ENCODE measurements around the gene TSPAN18. TPM values are rescaled to one million over a fixed set of nuclear protein-coding genes. Genes with fewer than 3 reads are reported as not detected.

TSPAN18 gene
- total RNA-seq, 1 experiment from 2014 or later = 21.3 TPM

DNA sequence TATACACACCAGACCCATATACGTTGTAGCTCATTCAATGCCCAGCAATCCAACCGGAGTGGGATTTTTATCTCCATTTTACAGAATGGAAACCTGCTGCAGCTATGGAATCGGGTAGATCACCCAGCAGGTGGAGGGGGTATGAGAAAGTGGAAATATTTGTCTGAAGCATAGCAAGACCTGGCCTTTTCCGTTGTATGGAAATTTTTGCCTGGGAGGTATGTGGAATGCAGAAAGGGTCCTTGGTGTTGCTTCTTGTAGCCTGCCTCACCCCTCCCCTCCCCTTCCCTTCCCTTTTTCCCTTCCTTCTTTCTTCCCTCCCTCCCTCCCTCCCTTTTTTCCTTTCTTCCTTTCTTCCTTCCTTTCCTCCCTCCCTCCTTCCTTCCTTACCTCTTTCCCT lies 15.2 kb downstream of the TSPAN18 start:
- CTCF ChIA-PET = interaction anchor here (0.7 kb wide), 1 partner anchor 12 kb away, joined by 3 read pairs; no protein-coding TSS in a partner anchor
- no peak overlapping the region for H3K4me3 ChIP-seq (ENCODE audit: low read depth in 2 of 2, low read length in 2 of 2)
- H3K9me3 ChIP-seq (ENCODE audit: control insufficient read depth, insufficient read depth, low read depth, low read length) = no peaks in the 10 kb centered on the region
- intact Hi-C loops (cut with micrococcal nuclease; ENCODE audit: unreplicated experiment) = no loop called here
- BruUV-seq (replicated peaks) = no TSS peak
- TF ChIP-seq TCF7L2 (IDR thresholded peaks at IDR 0.05; ENCODE audit: low read depth, low read length) (no peak), SIN3A (IDR thresholded peaks at IDR 0.05; ENCODE audit: borderline replicate concordance, insufficient read depth, low read depth, low read length) (no peak), POLR2AphosphoS5 (IDR thresholded peaks at IDR 0.05; ENCODE audit: low read depth, low read length) (no peak)
- TF ChIP-seq, protein P1, sequence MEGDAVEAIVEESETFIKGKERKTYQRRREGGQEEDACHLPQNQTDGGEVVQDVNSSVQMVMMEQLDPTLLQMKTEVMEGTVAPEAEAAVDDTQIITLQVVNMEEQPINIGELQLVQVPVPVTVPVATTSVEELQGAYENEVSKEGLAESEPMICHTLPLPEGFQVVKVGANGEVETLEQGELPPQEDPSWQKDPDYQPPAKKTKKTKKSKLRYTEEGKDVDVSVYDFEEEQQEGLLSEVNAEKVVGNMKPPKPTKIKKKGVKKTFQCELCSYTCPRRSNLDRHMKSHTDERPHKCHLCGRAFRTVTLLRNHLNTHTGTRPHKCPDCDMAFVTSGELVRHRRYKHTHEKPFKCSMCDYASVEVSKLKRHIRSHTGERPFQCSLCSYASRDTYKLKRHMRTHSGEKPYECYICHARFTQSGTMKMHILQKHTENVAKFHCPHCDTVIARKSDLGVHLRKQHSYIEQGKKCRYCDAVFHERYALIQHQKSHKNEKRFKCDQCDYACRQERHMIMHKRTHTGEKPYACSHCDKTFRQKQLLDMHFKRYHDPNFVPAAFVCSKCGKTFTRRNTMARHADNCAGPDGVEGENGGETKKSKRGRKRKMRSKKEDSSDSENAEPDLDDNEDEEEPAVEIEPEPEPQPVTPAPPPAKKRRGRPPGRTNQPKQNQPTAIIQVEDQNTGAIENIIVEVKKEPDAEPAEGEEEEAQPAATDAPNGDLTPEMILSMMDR (IDR thresholded peaks at IDR 0.05) = no peak
- TF ChIP-seq, protein P2, sequence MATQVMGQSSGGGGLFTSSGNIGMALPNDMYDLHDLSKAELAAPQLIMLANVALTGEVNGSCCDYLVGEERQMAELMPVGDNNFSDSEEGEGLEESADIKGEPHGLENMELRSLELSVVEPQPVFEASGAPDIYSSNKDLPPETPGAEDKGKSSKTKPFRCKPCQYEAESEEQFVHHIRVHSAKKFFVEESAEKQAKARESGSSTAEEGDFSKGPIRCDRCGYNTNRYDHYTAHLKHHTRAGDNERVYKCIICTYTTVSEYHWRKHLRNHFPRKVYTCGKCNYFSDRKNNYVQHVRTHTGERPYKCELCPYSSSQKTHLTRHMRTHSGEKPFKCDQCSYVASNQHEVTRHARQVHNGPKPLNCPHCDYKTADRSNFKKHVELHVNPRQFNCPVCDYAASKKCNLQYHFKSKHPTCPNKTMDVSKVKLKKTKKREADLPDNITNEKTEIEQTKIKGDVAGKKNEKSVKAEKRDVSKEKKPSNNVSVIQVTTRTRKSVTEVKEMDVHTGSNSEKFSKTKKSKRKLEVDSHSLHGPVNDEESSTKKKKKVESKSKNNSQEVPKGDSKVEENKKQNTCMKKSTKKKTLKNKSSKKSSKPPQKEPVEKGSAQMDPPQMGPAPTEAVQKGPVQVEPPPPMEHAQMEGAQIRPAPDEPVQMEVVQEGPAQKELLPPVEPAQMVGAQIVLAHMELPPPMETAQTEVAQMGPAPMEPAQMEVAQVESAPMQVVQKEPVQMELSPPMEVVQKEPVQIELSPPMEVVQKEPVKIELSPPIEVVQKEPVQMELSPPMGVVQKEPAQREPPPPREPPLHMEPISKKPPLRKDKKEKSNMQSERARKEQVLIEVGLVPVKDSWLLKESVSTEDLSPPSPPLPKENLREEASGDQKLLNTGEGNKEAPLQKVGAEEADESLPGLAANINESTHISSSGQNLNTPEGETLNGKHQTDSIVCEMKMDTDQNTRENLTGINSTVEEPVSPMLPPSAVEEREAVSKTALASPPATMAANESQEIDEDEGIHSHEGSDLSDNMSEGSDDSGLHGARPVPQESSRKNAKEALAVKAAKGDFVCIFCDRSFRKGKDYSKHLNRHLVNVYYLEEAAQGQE (IDR thresholded peaks at IDR 0.05; ENCODE audit: insufficient read depth in 1 of 2, low read depth in 2 of 2, low read length in 1 of 2) = no peak
- no peak overlapping the region for H3K27ac ChIP-seq (ENCODE audit: low read length)
- H3K27me3 ChIP-seq (ENCODE audit: control insufficient read depth, insufficient read depth, low read length) = peaks cover 2% of the 10 kb centered on the region; the same call in 1 of the 2 replicates
- in situ Hi-C loops (cut with HindIII; ENCODE audit: low pct_unique_long_range_greater_than_20kb, low sequenced_read_pairs) = no loop called here
- H3K36me3 ChIP-seq (ENCODE audit: control insufficient read depth, insufficient read depth, low read length) = no peaks in the 10 kb centered on the region
- DNase-seq (ENCODE audit: low read depth, low spot score) (no peak), ATAC-seq (no peak)
- POLR2A ChIA-PET = interaction anchor here (0.6 kb wide), 1 partner anchor 1376 kb away, joined by 3 read pairs; no protein-coding TSS in a partner anchor
- H3K4me1 ChIP-seq (ENCODE audit: control insufficient read depth, insufficient read depth, low read length) = no peaks in the 10 kb centered on the region

DNA sequence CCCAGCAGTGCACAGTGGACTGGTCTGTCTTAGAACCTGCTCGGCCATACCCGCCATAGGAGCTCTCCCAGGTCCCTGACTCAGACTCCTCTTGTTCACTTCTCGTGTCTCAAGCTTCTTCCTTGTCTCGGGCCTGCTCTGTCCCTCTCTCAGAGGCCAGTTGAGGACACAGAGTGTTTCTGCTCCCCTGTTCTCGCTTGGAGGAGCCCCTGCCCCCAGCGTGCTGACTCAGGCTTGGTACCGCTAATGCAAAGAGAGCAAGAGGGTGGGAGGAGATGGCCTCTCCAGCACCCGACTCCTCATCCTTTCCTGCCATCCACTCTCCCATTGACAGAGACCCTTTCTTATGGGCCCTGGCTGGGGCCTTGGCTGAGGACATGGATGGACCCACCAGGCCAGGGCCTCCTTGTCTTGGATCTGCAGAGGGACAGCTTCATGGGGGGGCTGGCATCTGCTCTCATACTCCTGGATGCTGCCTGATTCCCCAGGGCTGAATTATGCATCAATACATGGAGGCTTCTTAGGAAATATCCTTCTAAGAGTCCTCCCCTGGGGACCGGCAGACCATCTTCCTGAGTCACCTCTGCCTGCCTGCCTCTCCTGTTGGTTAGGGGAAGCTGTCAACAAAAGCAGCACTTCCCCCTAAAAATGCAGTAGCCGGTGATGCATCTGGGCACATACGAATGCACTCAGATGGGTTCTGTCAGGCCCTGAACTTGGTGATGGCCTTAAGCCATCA lies 15.9 kb downstream of the TSPAN18 start:
- no peak overlapping the region for H3K4me3 ChIP-seq (ENCODE audit: low read depth in 2 of 2, low read length in 2 of 2)
- peaks cover 2% of the 10 kb centered on the region; the same call in 1 of the 2 replicates for H3K27me3 ChIP-seq (ENCODE audit: control insufficient read depth, insufficient read depth, low read length)
- no peaks in the 10 kb centered on the region for H3K36me3 ChIP-seq (ENCODE audit: control insufficient read depth, insufficient read depth, low read length)
- ATAC-seq (no peak), DNase-seq (ENCODE audit: low read depth, low spot score) (no peak)
- in situ Hi-C loops (cut with HindIII; ENCODE audit: low pct_unique_long_range_greater_than_20kb, low sequenced_read_pairs) = no loop called here
- intact Hi-C loops (cut with micrococcal nuclease; ENCODE audit: unreplicated experiment) = no loop called here
- no peaks in the 10 kb centered on the region for H3K9me3 ChIP-seq (ENCODE audit: control insufficient read depth, insufficient read depth, low read depth, low read length)
- TF ChIP-seq TCF7L2 (IDR thresholded peaks at IDR 0.05; ENCODE audit: low read depth, low read length) (no peak), SIN3A (IDR thresholded peaks at IDR 0.05; ENCODE audit: borderline replicate concordance, insufficient read depth, low read depth, low read length) (no peak), POLR2AphosphoS5 (IDR thresholded peaks at IDR 0.05; ENCODE audit: low read depth, low read length) (no peak)
- TF ChIP-seq, protein P2 (IDR thresholded peaks at IDR 0.05; ENCODE audit: insufficient read depth in 1 of 2, low read depth in 2 of 2, low read length in 1 of 2) = no peak
- TF ChIP-seq, protein P1 (IDR thresholded peaks at IDR 0.05) = no peak
- H3K4me1 ChIP-seq (ENCODE audit: control insufficient read depth, insufficient read depth, low read length) = no peaks in the 10 kb centered on the region
- H3K27ac ChIP-seq (ENCODE audit: low read length) = no peak overlapping the region
- CTCF ChIA-PET = no interaction called here
- POLR2A ChIA-PET = no interaction called here
- BruUV-seq (replicated peaks) = no TSS peak

Data from Panc1 (cell line).